Mesothelial cell of epicardium (in vitro differentiated cells): ENCODE measurements around the gene PSORS1C1. TPM values are rescaled to one million over a fixed set of nuclear protein-coding genes. Genes with fewer than 3 reads are reported as not detected.

Source experiments
- DNase-seq, 2 experiments: peaks; one replicate each; pipeline ENCODE4 v3.0.0; 2021; ENCODE audit warnings: low spot score in 2 of 2; ENCODE audit not compliant: unreplicated experiment in 2 of 2
- H3K27ac Mint-ChIP-seq: 2 replicates; pipeline ENCODE4 v1.8.0; 2021; ENCODE audit warnings: mixed read lengths
- H3K27me3 Mint-ChIP-seq: 2 replicates; pipeline ENCODE4 v1.8.0; 2021; ENCODE audit warnings: low read depth, mixed read lengths
- H3K36me3 Mint-ChIP-seq: 2 replicates; pipeline ENCODE4 v1.8.0; 2021; ENCODE audit warnings: mixed read lengths
- H3K4me1 Mint-ChIP-seq: 2 replicates; pipeline ENCODE4 v1.8.0; 2021; ENCODE audit warnings: mixed read lengths
- H3K4me3 Mint-ChIP-seq: 2 replicates; pipeline ENCODE4 v1.8.0; 2021; ENCODE audit warnings: mild to moderate bottlenecking, moderate library complexity, mixed read lengths
- H3K9me3 Mint-ChIP-seq: 2 replicates; pipeline ENCODE4 v1.8.0; 2021; ENCODE audit warnings: mixed read lengths
- CTCF ChIP-seq: fragments of 200-600 bp; sonication (generic); IDR thresholded peaks from one replicate; pipeline ENCODE4 v1.5.0; 2021; ENCODE audit warnings: antibody characterized with exemption; ENCODE audit not compliant: unreplicated experiment
- total RNA-seq: library from RNA; stranded (reverse); gene quantifications from 3 replicates; pipeline ENCODE4 v1.2.1, GENCODE V29; 2021

The PSORS1C1 gene
- total RNA-seq, 1 donor from 2014 or later: 1.1 TPM

DNA sequence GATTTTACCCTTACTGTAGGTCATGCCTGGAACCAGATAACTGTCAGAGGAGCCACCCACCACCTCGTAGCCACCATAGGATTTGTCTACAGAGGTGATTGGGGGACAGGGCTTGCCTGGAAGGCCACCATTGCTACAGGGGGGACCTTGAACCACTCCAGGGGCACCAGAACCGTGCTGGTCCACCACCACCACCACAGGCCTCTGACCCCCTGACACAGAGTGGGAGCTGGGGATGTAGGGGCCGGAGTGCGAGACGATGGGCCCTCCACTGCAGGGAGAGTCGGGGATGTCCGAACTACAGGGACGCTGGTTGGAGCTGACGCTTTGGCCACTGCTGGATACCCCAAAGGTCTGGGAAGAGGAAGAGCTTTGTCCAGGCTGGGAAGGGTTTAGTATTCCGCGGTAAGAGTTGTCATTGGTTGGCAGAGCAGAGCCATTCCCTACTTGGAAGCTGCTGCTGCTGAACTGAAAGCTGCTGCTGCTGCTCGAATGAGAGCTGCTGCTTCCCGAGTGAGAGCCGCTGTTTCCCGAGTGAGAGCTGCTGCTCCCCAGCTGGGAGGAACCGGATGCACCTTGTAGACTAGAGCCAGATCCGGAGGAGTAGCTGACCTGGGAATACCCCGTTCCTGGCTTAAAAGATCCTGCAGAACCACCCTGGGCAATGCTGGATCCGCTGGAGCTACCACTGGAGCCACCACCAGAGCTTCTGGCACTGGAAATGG lies 2.2 kb downstream of the PSORS1C1 start:
- Mint-ChIP-seq H3K27me3 (peaks cover 31% of the 10 kb centered on the region), H3K27ac (no peak overlapping the region), H3K36me3 (no peaks in the 10 kb centered on the region), H3K4me3 (no peak overlapping the region), H3K4me1 (peaks cover 18% of the 10 kb centered on the region), H3K9me3 (no peaks in the 10 kb centered on the region)
- TF ChIP-seq CTCF: no peak
- DNase-seq: no peak

- H3K27me3 Mint-ChIP-seq: peaks cover 25% of the 10 kb centered on the region
- H3K4me3 Mint-ChIP-seq: no peak overlapping the region
- H3K9me3 Mint-ChIP-seq: no peaks in the 10 kb centered on the region
- no peak for DNase-seq
- H3K4me1 Mint-ChIP-seq: peaks cover 25% of the 10 kb centered on the region
- TF ChIP-seq CTCF: no peak
- no peak overlapping the region for H3K27ac Mint-ChIP-seq
- no peaks in the 10 kb centered on the region for H3K36me3 Mint-ChIP-seq
Observed at GRCh38 chr6:31118178-31118577, 3.6 kb downstream of the PSORS1C1 start.

GRCh38 chr6:31120151-31120915 lies 5.7 kb downstream of the PSORS1C1 start, which contains the start of gene CDSN:
Gene CDSN (minus strand): TSS chr6:31120446. CDS start chr6:31120419, 27 bp downstream.
- Mint-ChIP-seq H3K4me3 (no peak within 1 kb of the TSS), H3K4me1 (peaks cover 27% of the 10 kb centered on the region), H3K27me3 (peaks cover 20% of the 10 kb centered on the region), H3K27ac (no peak within 1 kb of the TSS), H3K9me3 (no peaks in the 10 kb centered on the region), H3K36me3 (no peaks in the 10 kb centered on the region)
- no peak for DNase-seq
- no peak for TF ChIP-seq CTCF

DNA sequence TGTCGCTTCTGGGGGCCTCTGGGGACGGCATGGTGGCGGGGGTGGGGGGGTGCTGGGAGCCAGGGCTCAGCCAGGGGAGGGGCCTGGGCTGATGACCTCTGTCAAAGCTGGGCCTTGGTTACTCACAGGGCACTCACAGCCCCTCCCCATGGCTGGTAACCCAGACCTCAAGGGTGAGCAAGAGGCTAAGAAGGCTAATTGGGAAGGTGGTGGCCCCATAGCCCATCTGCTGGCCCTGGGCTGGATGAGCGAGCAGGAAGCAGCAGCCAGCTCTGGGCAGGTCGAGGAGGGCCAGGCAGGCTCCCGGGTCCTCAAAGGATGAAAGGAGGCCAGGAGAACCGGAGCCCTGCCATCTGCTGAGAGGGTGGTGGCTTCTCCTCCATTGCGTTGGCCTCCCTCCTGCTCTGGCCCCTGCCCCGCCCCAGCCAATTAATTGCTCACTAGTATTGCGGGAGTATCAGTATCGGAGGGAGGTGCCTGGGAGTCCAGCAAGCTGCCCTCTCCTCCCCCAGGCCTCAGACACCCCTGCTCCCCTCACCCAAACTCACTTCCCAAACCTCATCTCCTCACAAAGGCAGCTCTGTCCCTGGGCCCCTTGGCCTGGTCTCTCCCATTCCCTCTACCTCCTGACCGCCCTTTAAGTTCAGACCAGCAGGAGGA lies 6.7 kb downstream of the PSORS1C1 start:
- no peak for DNase-seq
- no peak for TF ChIP-seq CTCF
- Mint-ChIP-seq H3K4me1 (peaks cover 25% of the 10 kb centered on the region), H3K27me3 (peaks cover 11% of the 10 kb centered on the region), H3K9me3 (no peaks in the 10 kb centered on the region), H3K4me3 (no peak overlapping the region), H3K36me3 (no peaks in the 10 kb centered on the region), H3K27ac (peak overlapping the region; percentile 47)

- peaks cover 34% of the 10 kb centered on the region for H3K4me1 Mint-ChIP-seq
- H3K36me3 Mint-ChIP-seq: no peaks in the 10 kb centered on the region
- H3K9me3 Mint-ChIP-seq: no peaks in the 10 kb centered on the region
- no peak overlapping the region for H3K4me3 Mint-ChIP-seq
- peak overlapping the region; percentile 96 for H3K27ac Mint-ChIP-seq
- H3K27me3 Mint-ChIP-seq: peaks cover 9% of the 10 kb centered on the region
- peak; percentile 67 to 82 for DNase-seq
- no peak for TF ChIP-seq CTCF
Observed at GRCh38 chr6:31122791-31123706, 8.4 kb downstream of the PSORS1C1 start.
